Cardiac muscle cell (in vitro differentiated cells and primary cell): ENCODE results near the gene ODF2. TPM values are rescaled to one million over a fixed set of nuclear protein-coding genes. Genes with fewer than 3 reads are reported as not detected.

Source experiments
- DNase-seq, 2 donors: peaks; one replicate each; pipeline versions ENCODE4 v3.0.0 to v3.0.0-alpha.2; 2010 to 2017; ENCODE audit warnings: low read depth in 1 of 2, low spot score in 1 of 2
- H3K27ac ChIP-seq: fragments of 200-600 bp; sonication (generic); 2 replicates; pipeline ENCODE4 v1.5.1; 2016
- H3K27me3 ChIP-seq: fragments of 200-600 bp; sonication (generic); 2 replicates; pipeline ENCODE4 v1.6.0; 2016; ENCODE audit warnings: control low read depth
- H3K36me3 ChIP-seq: fragments of 200-600 bp; sonication (generic); 2 replicates; pipeline ENCODE4 v1.5.1; 2016; ENCODE audit warnings: control low read depth
- H3K4me1 ChIP-seq: fragments of 200-600 bp; sonication (generic); 2 replicates; pipeline ENCODE4 v1.8.1; 2017; ENCODE audit warnings: low read depth, mild to moderate bottlenecking, mixed run types
- H3K4me3 ChIP-seq: fragments of 200-600 bp; sonication (generic); 2 replicates; pipeline ENCODE4 v1.5.1; 2016; ENCODE audit warnings: mild to moderate bottlenecking
- H3K9me3 ChIP-seq: fragments of 200-600 bp; sonication (generic); 2 replicates; pipeline ENCODE4 v1.5.1; 2017; ENCODE audit warnings: low read depth, mild to moderate bottlenecking, control low read depth
- polyA plus RNA-seq: library from polyadenylated mRNA; unstranded; fragments of >200 nt; fragmentation: Nextera tagmentation; extraction: Ambion mirVana; gene quantifications from 2 replicates; pipeline ENCODE4 v1.2.1, GENCODE V29; 2016
- total RNA-seq: library from RNA; depleted of rRNA; stranded (reverse); fragments of >200 nt; gene quantifications from 2 replicates; pipeline ENCODE4 v1.2.3, GENCODE V29; 2016
- TF ChIP-seq, protein P1 (sequence below): IDR thresholded peaks from 2 replicates; pipeline ENCODE4 v1.5.1; 2012; ENCODE audit warnings: low read depth, mild to moderate bottlenecking, low read length

The ODF2 gene
- total and polyA plus RNA-seq, 2 experiments from 2014 or later: 31.3 to 66.9 TPM

DNA sequence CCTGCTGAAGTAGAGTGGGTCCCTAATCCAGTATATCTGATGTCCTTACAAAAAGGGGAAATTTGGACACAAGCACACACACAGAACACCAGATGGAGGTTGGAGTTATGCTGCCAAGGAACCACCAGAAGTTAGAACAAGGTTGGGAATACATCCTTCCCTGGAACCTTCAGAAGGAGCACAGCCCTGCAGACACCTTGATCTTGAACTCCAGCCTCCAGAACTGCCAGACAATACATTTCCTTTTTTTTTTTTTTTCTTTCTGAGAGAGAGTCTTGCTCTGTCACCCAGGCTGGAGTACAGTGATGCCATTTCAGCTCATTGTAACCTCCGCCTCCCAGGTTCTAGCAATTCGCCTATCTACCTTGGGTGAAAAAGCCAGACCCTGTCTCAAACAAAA, 7.1 kb upstream of the ODF2 start:
- Histone ChIP-seq H3K9me3 (no peaks in the 10 kb centered on the region), H3K27ac (no peak overlapping the region), H3K27me3 (no peaks in the 10 kb centered on the region), H3K4me1 (no peaks in the 10 kb centered on the region), H3K4me3 (no peak overlapping the region), H3K36me3 (no peaks in the 10 kb centered on the region)
- TF ChIP-seq, protein P1, sequence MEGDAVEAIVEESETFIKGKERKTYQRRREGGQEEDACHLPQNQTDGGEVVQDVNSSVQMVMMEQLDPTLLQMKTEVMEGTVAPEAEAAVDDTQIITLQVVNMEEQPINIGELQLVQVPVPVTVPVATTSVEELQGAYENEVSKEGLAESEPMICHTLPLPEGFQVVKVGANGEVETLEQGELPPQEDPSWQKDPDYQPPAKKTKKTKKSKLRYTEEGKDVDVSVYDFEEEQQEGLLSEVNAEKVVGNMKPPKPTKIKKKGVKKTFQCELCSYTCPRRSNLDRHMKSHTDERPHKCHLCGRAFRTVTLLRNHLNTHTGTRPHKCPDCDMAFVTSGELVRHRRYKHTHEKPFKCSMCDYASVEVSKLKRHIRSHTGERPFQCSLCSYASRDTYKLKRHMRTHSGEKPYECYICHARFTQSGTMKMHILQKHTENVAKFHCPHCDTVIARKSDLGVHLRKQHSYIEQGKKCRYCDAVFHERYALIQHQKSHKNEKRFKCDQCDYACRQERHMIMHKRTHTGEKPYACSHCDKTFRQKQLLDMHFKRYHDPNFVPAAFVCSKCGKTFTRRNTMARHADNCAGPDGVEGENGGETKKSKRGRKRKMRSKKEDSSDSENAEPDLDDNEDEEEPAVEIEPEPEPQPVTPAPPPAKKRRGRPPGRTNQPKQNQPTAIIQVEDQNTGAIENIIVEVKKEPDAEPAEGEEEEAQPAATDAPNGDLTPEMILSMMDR: no peak
- no peak for DNase-seq

DNA sequence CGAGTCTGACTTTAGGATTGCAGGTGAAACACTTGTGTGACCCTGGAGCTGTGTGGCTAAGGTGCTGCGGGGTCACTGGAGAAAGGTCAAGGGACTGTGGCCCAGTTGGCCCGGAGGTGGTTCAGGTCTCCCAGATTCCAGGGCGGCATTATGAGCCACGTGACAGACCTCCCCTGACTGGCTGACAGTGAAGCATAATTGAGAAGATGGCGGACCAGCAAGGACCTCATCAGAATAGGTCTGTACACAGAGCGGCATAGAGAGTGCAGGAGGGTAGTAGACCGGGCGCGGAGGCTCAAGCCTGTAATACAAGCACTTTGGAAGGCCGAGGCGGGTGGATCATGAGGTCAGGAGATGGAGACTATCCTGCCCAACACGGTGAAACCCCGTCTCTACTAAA, 815 bp upstream of the ODF2 start:
- Histone ChIP-seq H3K27ac (no peak overlapping the region), H3K27me3 (no peaks in the 10 kb centered on the region), H3K9me3 (no peaks in the 10 kb centered on the region), H3K4me1 (no peaks in the 10 kb centered on the region), H3K4me3 (no peak overlapping the region), H3K36me3 (peaks cover 1% of the 10 kb centered on the region)
- DNase-seq: no peak
- TF ChIP-seq, protein P1: no peak

DNA sequence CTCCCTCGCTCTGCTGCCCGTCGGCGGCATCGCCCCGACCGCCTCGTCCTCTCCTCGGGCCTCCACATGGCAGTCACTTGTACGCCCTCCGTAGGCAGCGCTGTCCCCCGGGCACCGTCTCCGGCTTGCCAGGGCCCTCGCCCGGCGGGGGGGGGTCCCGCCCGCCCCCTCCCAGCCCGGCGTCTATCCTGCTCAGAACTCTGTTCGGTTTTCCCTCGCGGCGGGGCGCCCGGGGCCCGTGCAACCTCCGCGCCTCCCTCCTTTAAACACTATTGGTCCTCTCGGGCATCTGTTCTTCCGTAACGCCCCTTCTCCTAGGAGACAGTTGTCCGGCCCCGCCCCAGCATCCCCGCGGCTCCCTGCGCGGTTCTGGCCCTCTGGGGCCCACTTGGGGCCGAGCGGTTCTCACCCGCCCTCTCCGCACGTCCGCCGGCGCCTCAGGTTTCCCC, 831 bp downstream of the ODF2 start:
- peaks cover 6% of the 10 kb centered on the region for H3K36me3 ChIP-seq
- H3K27me3 ChIP-seq: no peaks in the 10 kb centered on the region
- H3K9me3 ChIP-seq: no peaks in the 10 kb centered on the region
- DNase-seq: peak; percentile 74 to 76
- peak overlapping the region; percentile 89 for H3K4me3 ChIP-seq
- H3K4me1 ChIP-seq: no peaks in the 10 kb centered on the region
- TF ChIP-seq, protein P1: no peak
- peak overlapping the region; percentile 69 for H3K27ac ChIP-seq

DNA sequence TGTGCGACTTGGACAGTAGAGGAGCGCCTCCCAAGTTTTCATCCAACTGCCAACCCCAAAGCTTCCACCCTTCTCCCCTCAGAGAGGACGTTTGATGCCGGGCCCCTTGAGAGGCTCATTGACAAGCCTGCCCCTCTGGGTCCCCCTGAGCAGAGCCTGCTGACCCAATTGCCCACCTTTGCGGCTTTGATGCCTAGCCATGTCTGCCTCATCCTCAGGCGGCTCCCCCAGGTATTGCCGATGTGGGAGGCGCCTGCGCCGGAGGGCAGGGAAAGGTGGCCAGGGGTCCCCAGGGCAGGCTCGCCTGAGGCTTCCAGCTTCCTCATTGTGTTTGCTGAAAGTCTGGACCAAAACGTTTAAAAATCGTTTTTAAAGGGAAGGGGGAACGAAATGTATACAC, 1.4 kb downstream of the ODF2 start:
- no peak for DNase-seq
- TF ChIP-seq, protein P1: no peak
- Histone ChIP-seq H3K9me3 (no peaks in the 10 kb centered on the region), H3K4me3 (peak overlapping the region; percentile 89), H3K27me3 (no peaks in the 10 kb centered on the region), H3K4me1 (no peaks in the 10 kb centered on the region), H3K27ac (no peak overlapping the region), H3K36me3 (peaks cover 6% of the 10 kb centered on the region)

DNA sequence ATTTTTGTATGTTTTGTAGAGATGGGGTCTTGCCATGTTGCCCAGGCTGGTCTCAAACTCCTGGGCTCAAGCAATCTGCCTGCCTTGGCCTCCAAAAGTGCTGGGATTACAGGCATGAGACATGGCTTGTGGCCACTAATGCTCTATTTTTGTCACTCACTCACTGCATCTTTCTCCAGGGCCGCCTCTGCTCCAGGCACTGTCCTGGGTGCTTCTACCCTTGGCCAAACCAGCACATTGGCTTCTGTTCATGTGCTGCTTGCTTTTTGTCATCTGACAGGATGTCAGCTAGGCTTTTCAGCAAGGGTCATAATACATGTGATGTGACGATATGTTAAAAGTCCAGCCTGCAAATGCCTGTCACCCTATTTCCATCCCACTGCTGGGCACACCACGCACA, 3.2 kb downstream of the ODF2 start:
- Histone ChIP-seq H3K27me3 (no peaks in the 10 kb centered on the region), H3K4me3 (no peak overlapping the region), H3K9me3 (no peaks in the 10 kb centered on the region), H3K27ac (no peak overlapping the region), H3K36me3 (peaks cover 6% of the 10 kb centered on the region), H3K4me1 (no peaks in the 10 kb centered on the region)
- TF ChIP-seq, protein P1: no peak
- no peak for DNase-seq

DNA sequence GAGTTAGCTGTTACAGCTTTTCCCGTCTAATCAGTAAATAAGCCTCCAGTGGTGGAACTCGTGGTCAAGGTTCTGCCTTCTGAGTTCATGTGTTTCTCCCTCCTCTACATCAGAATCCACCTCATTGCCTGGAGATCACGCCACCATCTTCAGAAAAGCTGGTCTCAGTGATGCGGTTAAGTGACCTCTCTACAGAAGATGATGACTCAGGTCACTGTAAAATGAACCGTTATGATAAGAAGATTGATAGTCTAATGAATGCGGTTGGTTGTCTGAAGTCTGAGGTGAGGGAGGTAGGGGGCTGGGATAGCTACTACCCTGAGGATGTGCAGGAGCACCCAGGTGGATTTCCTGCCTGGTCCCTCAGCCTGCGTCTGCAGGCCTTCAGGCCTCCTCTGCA, 13.3 kb downstream of the ODF2 start:
- H3K27me3 ChIP-seq: no peaks in the 10 kb centered on the region
- TF ChIP-seq, protein P1: no peak
- H3K36me3 ChIP-seq: no peaks in the 10 kb centered on the region
- no peak for DNase-seq
- no peak overlapping the region for H3K4me3 ChIP-seq
- H3K4me1 ChIP-seq: no peaks in the 10 kb centered on the region
- H3K27ac ChIP-seq: no peak overlapping the region
- no peaks in the 10 kb centered on the region for H3K9me3 ChIP-seq
